HG03045 (cell line): Measurements from ENCODE around the gene GNB1L.
"Not testable (repeated sequence)": the region's sequence is repeated elsewhere in the genome, so short reads cannot be mapped to it uniquely, and the experiment has no call there.

Source experiments
- ATAC-seq: cut with Tn5 transposase; IDR thresholded peaks from one replicate; pipeline ENCODE4 v1.9.1; 2021; ENCODE audit warnings: mild to moderate bottlenecking, moderate library complexity; ENCODE audit not compliant: unreplicated experiment

GNB1L gene

DNA sequence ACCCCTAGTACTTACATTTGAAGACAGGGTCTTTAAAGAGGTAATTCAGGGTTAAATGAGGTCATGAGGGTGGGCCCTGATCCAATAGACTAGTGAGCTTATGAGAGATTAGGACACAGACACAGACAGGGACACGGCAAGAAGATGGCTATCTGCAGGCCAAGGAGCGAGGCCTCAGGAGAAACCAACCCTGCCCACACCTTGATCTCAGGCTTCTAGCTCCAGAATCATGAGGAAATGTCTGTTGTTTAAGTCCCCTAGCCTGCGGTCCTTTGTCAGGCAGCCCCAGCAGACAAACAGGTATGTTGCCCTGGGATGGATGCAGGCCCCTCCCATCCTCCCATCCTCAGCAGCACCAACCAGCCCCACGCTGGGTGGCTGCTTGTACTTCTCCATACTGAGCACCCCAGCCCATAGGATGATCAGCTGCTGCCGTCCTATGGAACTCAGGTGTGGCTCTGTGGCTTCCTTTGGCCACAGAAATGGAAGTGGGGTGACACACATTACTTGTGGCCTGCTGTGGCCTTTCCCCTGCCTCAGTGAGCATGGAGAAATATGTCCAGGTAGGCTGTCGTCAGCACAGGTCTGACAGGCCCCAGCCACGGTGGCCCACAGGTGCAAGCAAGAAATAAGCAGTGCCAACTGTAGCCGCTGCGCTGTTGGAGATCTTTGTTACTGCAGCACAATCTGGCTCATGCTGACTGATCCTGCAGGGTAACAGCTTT lies 7.9 kb downstream of the GNB1L start:
- no peak for ATAC-seq

DNA sequence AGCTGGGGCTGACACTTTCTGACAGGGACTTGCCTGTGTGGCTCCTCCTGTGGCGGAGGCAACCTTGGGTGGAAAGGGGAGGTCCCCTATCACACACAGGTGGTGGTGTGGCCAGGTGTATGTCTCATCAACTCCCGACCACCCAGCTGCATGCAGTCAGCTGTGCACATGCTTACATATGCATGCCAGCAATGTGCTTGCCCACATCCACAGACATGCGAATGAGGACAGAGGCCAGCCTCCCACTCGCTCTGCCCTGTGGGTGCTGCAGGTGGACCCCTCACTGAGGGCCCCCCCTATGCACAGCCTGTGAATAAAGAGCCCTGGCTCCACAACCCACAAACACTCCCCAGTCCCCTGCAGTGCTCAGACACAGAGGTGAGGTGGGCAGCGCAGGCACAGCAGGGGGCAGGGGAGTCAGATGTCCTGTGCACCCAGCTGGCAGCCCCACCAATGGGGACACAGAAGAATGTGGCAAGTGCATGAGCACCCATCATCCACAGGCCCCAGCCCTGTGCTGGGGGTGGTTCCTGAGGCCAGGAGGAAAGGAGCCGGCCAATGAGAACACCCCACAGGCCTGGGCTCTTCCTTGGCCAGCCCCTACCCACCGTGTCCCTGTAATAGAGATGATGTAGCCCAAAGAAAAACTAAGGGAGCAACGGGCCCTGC lies 9.5 kb downstream of the GNB1L start:
- no peak for ATAC-seq

DNA sequence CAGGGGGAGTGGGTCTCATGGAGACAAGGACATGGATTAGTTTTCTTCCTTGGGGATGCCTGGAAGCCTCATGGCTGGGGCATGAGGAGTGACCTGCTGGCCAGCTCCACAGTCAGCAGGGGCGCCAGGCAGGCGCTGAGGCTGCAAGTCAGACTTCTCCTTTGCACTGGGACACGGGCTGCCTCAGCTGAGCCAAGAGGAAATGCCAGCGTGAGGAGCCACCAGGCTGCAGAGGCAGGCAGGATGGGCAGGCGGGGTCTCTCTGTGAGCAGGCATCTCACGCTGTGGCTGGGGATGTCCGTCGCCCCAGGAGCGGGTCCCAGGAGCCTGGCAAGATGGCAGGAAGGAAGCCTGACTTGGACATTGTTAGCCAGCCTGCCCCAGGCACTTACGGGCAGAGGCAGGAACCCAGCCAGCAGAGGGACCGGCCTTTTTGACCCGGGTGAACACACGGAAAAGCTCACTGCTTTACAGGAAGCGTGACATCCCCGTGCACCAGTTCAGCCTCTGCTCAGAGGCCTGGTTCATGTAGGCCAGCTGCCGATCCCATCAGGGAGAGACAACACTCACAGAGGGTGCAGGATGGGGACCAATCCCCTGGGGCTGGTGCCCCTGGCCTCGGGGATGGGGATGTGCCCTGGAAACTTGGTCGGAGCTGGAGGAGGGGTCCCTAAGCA lies 10.2 kb downstream of the GNB1L start:
- no peak for ATAC-seq

DNA sequence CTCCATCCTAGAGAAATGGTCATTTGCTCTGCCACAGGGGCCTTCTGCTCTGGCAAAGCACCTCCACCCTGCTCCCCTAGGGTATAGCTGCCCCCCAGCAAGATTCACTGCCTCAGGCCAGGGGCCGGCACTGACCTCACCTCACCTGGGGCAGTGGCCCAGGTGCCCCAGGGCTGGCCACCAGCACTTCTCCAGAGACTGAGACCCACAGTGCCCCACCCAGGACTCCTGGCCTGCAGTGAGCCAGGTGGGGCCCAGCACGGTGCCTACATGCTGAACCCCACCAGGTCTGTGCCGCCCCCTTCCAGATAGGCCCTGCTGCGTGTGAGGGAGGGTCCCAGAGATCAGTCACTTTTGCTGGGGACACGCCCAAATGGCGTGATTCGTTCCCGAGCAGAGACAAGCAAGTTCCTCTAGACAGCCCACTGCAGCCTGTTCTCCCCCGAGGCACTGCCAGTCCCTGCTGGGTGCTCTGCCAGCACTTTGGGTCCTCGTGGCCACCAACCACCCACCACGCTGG lies 10.8 kb downstream of the GNB1L start:
- ATAC-seq, result no peak

DNA sequence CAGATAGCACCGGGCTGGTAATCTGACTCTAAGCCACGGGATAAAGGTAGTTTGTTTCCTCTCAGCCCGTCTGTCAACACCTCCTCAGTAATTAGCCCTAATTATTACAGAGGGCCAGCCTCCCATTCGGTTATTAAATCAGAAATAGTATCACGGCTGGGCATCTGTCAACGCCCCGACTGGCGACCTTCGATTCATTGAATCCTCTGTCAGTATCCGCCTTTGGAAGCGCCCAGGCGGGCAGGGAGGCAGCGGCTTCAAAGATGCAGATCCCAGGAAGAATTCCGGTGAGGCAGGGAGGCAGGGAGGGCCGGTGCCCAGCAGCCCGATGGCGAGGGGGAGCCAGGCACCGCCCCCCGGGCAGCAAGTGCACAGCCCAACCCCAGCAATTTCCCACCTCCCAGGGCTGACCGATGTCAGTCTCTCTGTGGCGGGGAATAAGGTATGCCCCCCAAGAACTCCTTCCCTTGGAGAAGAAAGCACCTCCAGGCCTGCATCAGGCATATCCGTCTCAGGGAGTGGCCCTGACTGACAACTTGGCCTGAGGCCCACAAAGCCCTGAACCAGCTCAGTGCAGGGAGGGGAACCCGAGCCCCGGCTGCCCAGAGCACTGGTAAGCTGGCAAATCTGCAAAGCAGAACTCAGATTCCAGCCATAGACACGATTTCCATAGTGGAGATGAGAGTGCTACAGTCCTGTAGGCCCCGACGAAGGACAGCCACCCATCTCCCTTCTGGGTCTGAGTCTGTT lies 11.4 kb downstream of the GNB1L start:
- ATAC-seq, result no peak

DNA sequence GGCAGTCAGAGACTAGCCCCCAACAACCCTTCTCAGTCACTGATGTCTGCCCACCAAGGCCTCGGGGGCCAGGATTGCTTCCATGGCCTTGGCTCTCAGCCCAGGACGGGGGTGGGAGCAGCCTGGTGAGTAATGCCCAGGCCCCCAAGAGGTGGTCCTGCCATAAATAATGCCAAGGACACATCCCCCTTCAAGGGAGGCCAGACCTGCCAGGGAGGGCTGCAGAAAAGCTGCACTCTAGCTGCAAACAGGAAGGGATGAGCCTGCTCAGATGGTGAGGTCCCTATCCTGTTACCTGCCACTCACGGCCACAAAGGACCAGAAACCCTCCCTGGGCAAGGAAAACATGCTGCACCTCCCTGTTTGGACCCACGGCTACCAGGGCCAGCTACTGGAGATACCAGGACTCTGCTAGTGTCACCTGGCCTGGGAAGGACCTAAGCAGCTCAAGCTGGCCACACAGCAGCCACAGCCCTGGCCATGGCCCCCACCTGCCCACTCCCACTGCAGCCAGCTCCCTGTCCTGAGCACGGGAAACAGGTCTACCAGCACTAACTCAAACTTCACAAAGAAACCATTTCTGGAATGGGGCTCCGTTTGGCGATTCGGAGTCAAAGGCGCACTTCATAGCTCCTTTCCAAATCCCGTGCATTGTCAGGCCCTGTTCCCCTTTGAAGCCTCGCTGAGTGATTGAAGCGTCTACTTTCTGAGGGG lies 12.1 kb downstream of the GNB1L start:
- no peak for ATAC-seq

DNA sequence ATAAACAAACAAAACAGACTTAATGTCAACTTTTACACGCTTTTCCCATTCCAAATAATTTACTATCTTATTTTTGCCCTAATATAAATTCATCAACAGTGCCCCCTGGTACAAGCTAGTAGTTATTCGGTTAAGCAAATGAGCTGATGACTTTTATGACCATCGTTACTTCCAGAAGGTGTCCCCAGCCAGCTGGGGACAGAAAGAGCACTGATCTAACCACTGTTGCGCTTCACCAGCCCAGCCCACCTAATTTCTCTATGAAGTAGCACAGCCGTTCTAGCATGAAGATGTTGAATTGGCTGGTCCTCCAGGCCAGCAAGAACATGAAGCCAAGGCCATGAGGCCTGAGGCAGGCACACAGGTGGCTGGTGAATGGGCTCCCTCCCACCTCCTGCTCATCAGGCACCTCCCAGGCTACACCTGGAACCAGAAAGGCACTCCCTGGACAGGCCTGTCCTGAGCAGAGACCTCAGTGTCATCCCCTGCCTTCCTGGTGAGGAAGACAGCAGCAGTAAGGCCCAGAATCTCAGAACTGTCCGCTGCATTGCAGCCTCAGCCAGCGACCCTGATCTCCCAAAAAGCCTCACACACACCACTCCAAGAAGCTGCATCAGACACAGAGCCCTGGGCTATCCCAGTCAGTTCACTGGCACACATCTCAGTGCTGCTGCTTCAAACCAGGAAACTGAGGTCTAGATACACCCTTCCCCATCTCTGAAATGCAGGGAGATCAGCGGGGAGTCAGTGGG lies 12.9 kb downstream of the GNB1L start:
- no peak for ATAC-seq

DNA sequence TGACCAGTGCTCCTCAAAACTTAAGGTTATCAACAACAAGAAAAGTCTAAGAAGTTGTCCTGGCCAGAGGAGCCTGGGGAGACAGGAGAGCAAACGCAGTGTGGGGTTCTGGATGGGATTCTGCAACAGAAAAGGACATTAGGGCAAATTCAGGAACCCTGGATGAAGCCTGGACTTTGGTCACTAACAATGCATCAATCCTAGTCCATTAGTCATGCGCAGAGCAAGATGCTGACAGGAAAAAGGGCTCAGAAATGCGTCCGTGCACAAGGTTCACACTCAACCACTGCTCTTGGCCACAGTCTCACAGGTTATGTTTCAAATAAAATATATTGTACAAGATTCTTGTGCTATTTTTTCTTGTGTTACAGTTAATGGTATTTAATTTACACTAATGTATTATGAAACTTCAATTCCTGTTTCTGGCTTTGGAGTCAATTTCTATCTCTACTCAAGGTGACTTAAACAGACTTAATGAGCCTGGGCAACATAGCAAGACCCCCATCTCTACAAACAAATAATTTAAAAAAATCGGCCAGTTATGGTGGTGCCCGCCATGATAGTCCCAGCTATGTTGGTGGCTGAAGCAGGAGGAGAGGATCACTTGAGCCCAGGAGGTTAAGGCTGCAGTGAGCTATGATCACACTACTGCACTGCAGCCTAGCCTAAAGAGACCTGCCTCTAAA lies 13.6 kb downstream of the GNB1L start:
- ATAC-seq, result no peak

DNA sequence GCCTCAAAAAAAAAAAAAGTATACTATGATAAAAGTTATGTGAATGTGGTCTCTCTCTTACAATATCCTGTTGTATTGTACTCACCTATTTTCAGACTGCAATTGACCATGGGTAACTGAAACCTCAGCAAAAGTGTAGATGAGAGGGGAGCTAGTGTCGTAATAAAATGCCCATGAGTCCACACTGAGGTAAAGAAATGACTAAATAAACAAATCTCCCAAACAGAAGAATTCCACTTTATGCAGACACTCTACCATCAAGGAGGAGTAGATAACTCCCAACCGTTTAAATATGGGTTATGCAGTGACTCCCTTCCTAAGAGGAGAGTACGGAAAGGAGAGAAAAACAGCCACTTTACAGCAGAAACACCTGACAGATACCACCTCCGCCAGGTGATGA lies 14.6 kb downstream of the GNB1L start:
- no peak for ATAC-seq

DNA sequence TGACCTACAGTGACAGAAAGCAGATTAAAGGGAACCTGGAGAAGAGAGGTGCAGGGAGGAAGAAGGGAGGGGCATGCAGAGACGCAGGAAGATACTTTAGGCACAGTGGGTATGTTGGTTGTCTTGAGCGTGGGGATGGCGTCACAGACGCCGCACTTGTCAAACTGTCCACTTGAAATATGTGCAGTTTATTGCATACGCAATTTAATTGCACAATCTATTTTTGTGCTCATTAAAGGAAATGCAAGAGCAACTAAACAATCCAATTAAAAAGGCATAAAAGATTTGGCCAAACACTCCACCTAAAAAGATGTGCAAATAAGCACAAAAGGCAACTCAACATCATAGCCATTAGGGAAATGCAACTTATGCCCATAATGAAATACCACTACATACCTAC lies 16.8 kb downstream of the GNB1L start:
- ATAC-seq, result no peak

DNA sequence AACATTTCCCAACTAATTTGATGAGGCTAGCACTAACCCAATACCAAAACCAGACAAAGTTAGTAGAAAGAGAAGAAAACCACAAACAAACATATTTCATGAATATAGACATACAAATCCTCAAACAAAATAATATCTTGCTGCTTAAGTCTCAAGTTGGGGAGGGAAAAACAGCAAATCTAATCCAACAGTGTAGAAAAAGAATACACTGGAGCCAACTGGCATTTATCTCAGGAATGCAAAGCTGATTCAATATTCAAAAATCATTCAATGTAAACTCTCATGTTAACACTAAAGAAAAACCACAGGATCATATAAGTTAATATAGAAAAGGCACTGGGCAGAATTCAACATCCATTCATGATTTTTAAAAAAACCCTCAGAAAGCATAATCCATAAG lies 18.2 kb downstream of the GNB1L start:
- ATAC-seq, result no peak

DNA sequence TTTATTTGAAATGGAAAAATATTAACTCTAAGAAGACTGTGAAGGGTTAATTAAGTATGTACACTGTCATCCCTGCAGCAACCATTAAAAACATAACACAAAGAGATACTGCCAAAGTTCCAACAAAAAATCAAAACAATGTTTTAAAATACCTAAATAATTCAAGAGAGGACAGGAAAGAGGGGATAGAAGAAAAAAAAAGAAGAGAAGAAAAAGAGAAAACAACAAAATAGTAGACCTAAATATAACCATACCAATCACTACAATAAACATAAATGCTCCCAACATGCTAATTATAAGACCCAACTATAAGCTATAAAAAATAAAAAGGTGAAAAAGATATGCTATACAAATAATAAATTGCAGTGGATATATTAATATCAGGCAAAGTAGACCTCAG lies 20.1 kb downstream of the GNB1L start:
- ATAC-seq, result no peak

DNA sequence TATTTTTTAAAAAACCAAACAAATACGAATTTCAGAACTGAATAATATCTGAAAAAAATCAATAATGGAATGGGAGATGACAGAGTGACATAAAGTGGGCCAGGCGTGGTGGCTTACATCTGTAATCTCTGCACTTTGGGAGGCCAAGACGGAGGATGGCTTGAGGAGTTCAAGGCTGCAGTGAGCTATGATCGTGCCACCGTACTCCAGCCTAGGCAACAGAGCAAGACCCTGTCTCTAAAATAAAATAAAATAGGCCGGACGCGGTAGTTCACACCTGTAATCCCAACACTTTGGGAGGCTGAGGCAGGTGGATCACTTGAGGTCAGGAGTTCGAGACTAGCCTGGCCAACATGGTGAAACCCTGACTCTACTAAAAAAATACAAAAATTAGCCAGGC lies 21.3 kb downstream of the GNB1L start:
- ATAC-seq, result not testable (repeated sequence)

DNA sequence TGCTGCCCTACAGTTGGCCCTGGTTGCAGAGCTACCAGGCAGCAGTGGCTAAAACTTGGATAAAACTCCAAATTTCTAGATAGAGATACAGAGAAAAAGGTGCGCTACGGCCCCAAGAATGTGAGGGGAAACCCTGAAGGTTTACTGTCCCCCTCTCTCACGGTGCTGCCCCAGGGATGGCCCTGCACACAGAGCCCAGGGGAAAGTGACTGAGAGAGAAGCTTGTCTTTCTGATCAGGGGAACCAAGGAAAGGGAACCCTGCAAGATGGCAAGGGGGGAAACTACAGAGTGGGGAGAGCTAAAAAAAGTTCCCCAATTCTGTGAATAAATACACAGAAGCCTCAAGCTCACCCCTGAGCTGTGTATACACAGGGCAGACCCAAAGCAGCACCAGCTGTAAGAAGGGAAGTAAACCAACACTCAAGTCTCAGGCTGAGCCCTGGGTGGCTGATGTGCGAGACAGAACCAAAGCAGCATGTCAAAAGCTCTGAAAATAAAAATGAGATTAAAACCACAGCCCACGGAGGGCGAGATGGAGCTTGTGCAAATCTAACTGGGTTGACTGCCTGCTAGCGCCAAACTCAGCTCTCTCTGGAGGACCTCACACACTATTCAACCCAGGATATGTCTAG lies 22.1 kb downstream of the GNB1L start:
- ATAC-seq, result no peak

DNA sequence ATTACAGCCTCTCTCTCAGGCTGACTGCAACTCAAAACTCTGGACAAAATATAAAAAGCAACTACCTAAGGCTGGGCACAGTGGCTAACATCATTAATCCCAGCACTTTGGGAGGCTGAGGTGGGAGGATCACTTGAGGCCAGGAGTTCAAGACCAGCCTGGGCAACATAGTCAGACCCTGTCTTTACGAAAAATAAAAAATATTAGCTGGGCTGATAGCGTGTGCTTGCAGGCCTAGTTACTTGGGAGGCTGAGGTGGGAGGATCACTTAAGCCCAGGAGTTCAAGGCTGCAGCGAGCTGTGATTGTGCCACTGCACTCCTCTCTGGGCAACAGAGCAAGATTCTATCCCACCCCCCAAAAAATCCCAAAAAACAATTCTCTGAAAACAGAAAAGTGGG lies 22.7 kb downstream of the GNB1L start:
- ATAC-seq, result not testable (repeated sequence)

DNA sequence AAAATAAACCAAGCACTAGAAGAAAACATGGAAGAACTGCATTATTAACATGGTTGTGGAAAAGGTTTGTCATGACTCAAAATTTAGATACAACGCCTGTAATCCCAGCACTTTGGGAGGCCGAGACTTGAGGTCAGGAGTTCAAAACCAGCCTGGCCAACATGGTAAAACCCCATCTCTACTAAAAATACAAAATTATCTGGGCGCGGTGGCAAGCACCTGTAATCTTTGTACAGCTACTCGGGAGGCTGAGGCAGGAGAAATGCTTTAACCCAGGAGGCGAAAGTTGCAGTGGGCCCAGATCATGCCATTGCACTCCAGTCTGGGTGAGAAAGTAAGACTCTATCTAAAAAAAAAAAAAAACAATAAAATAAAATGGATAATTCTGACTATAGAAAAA lies 23.7 kb downstream of the GNB1L start:
- ATAC-seq, result no peak

DNA sequence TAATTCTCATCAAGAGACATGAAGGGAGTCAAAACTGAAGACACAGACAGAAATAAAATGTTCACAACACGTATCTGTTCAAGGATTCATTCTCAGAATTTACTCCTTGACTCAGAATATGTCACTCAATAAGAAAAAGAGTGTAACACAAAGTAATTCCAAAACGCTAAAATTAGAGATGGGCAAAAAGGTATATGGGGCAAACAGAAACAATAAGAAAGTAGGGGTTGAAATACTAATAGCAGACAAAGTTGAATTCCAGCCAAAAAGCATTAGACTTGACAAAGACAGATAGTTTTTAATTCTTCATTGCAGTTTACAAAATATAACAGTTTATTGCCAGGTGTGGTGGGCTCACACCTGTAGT lies 26.7 kb downstream of the GNB1L start:
- no peak for ATAC-seq

DNA sequence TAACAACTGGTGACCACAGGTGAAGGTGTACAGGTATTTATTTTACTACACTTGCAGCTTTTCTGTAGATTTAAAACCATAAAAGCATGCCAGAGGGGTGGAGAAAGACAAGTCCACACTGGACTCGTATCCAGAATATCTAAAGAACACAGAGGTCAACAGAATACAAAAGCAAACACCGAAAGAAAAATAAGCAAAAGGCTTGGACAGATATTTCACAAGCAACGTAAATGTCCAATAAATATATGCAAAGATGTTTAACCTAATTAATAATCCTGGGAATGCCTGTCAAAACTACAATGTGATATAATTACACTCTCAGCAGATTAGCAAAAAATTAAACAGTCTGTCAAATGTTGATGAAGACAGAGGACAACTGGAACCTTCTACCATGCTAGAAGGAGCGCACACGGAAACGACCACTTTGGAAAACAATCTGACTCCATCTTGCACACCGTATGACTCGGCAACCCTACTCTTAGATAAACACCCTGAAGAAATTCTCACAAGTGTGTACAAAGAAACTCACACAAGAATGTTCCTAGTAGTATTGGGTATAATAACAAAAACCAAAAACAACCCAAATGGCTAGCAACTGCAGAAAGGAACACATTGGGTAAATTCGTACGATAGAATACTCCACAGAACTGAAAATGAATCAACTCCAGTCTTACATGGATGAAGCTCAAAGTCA lies 27.2 kb downstream of the GNB1L start:
- ATAC-seq, result no peak

DNA sequence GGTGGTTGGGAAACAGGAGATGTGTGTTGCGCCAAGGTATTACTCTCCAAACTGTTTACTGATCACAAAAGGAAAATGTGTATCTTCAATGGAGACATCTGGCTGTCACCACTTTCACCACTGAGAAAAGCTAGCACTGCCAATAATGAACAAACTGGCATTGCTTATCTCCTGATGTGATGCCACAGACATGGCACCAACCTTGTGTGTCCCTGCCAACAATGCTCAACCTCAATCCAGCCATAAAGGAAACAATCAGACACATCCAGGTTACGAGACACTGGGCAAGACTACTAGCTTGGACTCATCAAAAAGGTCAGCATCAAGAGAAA lies 28.1 kb downstream of the GNB1L start:
- ATAC-seq, result no peak
